ENCODE results near the gene TPM1. TPM values are rescaled to one million over a fixed set of nuclear protein-coding genes. Genes with fewer than 3 reads are reported as not detected.

Gene TPM1
- total RNA-seq, 1 experiment from 2014 or later: 1,551 TPM

GRCh38 chr15:63075015-63075983 is 32.8 kb downstream of the TPM1 start:
- DNase-seq (ENCODE audit: low read depth): no peak

GRCh38 chr15:63075984-63076713 is 33.6 kb downstream of the TPM1 start:
- DNase-seq (ENCODE audit: low read depth): no peak

DNA sequence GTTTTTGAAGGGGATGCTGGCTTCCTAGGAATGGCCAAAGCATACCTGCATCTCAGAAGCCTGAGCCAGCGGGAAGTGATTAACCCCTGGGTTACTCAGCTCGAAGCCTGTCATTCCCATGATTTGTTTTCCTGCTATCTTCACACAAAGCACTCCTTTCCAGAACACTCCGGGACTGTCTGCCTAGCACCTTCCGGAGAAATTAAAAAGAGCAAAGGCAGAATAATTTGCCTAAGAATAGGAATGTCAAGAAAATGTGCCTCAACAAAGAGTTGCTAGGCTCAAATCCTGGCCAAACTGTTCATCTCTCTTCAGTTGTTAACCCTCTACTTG is 34.1 kb downstream of the TPM1 start:
- no peak for DNase-seq (ENCODE audit: low read depth)

DNA sequence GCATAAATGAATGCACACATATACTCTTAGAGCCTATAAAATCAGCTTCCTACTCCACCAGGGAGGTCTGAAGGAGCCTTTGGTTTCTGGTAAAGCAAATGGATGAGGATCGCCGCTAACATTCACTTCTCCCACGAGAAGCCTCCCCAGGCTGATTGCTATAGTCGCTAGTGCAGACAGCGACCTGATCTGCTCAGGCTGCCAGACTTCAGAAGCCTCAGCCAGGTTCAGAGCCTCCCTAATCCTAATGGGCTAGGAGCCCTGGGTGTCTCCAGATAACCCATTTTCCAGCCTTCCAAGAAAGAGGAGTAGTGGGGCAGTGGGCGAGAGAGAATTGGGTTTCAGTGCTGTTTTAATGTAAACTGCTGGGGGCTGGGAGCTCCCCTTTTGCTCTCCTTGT is 35.4 kb downstream of the TPM1 start:
- DNase-seq (ENCODE audit: low read depth): no peak

- DNase-seq (ENCODE audit: low read depth): no peak
Observed at GRCh38 chr15:63079947-63080626, 37.5 kb downstream of the TPM1 start.

DNA sequence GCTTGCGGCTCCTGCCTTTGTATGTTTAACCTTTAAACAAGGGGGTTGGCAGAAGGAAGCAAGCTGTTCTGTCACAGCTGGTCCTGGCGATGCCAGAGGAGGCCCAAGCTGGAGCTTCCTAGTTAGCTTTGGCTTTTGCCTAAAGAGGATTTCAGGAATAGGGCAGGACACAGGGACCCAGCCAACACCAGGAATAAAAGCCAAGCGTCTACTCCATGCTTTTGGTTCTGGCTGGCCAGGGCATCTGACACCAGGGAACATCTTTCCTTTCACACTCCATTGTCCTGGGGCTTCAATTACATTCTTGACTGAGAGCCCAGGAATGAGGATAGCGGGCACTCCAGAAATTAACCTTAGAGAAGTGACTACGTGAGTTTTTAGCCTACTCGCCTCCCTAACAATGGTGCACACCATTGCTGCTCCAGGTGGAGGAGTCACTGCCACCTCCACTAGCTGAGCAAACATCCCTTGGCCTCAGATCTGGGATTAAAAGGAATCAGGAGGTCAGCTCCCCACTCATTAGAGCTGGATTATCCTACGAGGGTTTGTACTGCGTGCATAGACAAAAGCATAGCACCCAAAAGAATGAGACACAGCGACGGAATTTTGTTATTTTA is 38.2 kb downstream of the TPM1 start:
- no peak for DNase-seq (ENCODE audit: low read depth)

DNA sequence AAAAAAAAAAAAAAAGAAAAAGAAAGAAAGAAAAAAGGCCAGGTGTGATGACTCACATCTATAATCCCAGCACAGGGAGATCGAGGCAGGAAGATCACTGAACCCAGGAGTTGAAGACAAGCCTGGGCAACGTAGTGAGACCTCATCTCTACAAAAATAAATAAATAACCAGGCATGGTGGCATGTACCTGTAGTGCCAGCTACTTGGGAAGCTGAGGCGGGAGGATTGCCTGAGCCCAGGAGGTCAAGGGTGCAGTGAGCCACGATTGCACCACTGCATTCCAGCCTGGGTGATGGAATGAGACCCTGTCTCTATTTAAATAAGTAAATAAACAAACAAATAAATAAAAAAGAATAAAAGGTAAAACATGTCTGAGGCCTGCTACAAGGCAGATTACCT is 39.8 kb downstream of the TPM1 start:
- DNase-seq (ENCODE audit: low read depth): no peak

GRCh38 chr15:63083044-63083443 is 40.5 kb downstream of the TPM1 start:
- DNase-seq (ENCODE audit: low read depth): no peak

DNA sequence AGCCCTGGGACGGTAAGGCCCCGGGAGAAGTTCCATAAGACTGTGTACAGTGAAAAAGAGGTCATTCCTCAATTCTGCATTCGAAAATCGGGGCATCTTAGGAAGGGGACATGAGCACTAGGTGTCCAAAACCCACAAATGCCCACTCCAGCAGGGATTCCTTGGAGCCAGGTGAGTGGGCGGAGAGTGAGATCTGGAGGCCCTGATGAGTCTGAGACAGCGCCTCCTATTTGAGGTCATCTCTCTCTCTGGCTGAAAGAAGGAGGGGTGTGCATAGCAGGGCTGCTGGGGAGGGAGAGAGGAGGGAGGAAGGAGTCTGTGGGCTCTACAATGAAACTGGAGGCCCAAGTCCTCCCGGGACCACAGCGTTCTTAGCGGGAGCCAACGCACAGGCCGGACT is 41.0 kb downstream of the TPM1 start:
- DNase-seq (ENCODE audit: low read depth): no peak

GRCh38 chr15:63084806-63085205 is 42.3 kb downstream of the TPM1 start:
- DNase-seq (ENCODE audit: low read depth): no peak

GRCh38 chr15:63085289-63085688 is 42.7 kb downstream of the TPM1 start:
- DNase-seq (ENCODE audit: low read depth): no peak

DNA sequence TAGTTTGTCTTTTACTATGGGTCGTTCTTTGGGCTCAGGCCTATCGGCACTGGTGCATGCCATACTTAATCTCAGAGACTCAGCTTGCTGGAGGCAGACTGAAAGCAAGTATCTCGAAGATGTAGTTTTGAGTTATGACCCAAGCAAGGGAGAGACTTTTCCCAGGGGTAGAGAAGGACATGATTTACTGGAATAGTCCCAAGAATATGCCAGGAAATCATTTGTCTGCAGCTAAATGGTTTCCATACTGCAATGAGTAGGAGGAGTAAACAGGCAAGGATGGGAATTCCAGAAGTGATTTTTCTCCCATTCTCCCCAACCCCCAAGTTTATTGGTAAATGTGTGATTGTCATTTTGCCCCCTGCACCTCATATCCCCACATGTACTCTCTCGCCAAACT is 43.7 kb downstream of the TPM1 start:
- DNase-seq (ENCODE audit: low read depth): no peak

DNA sequence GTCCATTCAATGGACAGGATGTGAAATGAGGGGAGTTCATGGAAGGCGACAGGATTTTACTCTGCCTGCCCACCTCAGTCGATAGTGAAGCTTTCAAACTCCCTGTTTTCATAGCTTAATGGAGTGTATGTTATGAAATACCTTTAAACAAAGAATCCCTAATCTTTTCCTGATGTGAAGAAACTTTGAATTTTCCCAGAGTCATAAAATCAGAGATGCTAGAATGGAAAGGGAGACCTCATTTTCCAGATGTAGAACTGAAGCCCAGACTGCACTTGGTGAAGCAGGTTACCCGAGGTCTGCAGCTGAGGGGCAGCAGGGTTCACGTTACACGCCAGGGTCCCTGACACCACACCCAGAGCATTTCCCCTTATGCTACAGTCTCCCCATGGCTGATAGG is 44.4 kb downstream of the TPM1 start:
- DNase-seq (ENCODE audit: low read depth): no peak

DNA sequence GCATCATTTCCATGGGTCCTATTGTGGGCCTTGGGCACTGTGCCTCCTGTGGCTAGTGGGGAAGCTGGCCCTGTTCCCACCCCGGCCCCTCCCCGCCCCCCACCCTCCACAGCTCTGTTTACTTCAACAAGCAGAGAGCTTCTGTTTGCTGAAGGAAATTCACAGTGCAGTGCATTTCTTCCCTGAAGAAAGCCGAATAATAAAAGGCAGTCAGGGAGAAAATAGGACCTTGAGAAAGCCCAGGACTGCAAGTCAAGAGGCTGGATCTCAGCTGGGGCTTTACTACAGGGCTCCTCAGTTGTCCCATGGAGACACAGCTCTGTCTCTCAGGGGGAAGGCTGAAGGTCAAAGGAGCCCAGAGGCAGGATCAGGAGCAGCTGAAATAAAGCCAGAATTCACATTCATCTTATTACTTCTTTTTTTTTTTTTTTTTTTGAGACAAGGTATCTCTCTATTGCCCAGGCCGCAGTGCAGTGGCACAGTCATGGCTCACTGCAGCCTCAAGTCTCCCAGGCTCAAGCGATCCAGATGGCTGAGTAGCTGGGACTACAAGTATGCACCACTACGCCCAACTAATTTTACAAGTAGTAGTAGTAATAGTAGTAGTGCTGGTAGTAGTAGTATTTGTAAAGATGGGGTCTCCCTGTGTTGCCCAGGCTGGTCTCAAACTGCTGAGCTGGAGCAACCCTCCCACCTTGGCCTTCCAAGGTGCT is 46.1 kb downstream of the TPM1 start:
- no peak for DNase-seq (ENCODE audit: low read depth)

- DNase-seq (ENCODE audit: low read depth): peak; percentile 93
Observed at GRCh38 chr15:63089260-63090043, 46.9 kb downstream of the TPM1 start.

DNA sequence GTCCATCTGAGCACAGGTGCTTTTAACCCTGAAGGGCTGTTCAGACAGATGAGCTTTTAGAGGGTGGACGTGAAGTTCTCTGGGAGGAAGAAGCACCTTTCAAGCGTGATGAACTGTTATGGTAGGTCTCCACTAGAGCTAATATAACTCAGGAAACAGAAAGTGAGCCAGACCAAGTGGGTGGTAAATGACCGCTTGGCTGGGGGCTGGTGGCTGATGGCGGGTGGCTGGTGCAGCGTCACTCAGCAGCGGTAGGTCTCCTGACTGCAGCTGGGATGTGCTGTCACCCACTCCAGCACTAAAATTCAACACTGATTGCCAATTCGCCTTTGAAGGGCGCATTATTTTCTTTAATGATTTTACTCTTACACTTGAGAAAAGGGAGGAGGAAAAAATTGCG is 47.9 kb downstream of the TPM1 start:
- DNase-seq (ENCODE audit: low read depth): no peak

DNA sequence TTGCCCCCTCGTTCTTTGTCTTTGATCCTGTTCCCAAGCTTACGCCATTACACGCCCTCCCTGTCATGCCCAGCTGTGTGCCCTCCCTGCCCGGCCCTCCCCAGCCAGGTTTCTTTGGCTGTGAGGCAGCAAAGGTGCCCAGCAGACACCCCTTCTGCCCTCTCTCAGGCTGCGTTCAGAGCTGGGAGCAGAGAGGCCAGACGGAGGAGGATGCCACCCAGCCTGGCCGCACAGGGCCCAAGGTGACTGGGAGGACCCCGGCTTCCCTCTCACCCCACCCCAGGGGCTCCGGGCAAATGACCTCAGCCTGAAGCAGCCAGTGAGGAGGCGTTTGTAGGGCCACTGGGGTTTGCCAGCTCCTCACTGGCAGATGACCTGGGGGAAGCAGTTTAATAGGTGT is 48.3 kb downstream of the TPM1 start:
- DNase-seq (ENCODE audit: low read depth): no peak

GRCh38 chr15:63091679-63092446 is 49.3 kb downstream of the TPM1 start:
- DNase-seq (ENCODE audit: low read depth): no peak

DNA sequence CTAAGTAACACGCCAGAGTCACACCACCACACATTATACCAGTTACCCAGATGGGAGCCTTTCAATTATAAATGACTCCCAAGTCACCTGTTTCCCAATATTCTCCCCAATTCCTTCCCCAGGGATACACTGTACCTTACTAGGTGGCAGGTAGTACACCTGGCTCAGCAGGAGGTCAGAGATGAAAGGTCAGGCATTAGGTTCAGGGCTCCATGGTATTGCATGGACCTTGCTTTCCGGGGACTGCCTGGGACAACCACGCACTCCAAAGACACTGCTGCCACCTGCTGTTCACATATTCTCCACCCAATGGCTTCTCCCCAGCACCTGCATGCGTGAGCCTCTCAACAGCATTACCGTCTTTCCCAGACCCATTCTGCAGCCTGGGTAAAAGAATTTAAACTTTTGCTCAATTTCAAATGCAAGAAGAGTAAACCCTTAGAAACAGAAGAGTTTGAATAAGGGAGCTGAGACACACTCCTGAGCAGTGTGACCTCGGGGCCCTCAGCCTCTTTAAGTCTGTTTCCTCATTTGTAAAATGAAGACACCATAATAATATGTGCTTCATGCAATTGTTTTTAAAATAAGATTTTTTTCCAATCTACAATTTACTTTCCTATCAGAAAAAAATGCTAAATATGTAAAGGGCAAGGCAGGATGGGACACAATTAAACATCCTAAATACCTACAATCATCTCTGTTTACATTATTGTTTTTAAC is 51.1 kb downstream of the TPM1 start:
- DNase-seq (ENCODE audit: low read depth): peak; percentile 84
